Measurements from ENCODE around the gene AKT3. TPM values are rescaled to one million over a fixed set of nuclear protein-coding genes. Genes with fewer than 3 reads are reported as not detected.

AKT3 gene
- polyA plus RNA-seq, 6 donors from 2014 or later = 2.8 to 6.4 (median 3.5) TPM; not detected in 1

DNA sequence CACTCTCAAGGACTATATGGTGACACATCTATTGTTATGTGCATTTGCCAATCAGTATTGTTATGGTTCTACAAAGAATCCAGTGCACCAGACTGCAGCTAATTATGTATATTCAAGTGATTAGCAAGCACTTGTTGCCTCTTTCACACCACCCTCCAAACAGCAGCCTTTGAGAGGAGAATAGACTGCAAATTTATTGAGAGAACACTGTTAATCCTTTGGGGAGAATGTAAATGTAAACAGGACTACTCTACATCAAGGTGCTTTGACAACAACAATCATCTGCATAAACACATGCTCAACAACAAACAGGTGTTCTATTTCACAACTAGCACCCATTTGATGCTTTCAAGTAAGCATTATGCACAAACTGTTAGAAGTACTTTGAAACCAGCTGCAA lies 117.4 kb downstream of the AKT3 start:
- H3K4me3 Mint-ChIP-seq = no peak overlapping the region
- peaks cover 0 to 3% (median 0%) of the 10 kb centered on the region in 7 donors for H3K9me3 Mint-ChIP-seq
- H3K27me3 Mint-ChIP-seq = no peaks in the 10 kb centered on the region
- ATAC-seq (ENCODE audit: low read depth in 2 of 2) (no peak), DNase-seq (no peak)
- peaks cover 17 to 34% (median 34%) of the 10 kb centered on the region in 3 donors for H3K4me1 Mint-ChIP-seq
- no peaks in the 10 kb centered on the region for H3K36me3 Mint-ChIP-seq
- no peak overlapping the region for H3K27ac Mint-ChIP-seq

DNA sequence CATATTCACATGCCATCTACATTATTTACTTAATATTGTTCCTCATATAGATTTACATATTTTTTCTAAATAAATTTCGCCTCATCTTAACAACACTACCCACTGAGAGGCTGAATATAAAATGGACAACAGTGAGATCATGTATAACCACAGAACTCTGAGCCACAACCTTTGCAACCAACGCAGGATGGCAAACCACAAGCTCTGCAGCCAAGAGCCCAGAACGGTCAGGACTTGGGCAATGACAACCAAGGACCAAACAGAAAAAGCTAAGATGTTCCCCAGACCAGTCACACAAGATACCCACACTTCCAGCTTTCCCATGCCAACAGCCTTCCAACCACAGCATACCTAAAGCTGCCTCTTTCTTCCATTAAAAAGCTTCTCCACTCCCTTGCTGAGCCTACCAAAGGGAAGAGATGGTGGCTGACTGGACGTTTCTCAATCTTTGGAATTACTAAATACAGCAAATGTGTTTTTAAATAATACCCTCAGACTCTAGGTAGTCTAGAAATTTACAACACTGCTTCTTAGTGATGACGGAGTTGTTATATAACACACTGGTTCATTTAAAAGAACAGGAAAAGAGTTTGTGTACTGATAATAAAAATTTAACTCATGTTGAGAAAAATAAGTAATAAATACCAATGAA lies 117.9 kb downstream of the AKT3 start:
- Mint-ChIP-seq H3K9me3 (peaks cover 0 to 3% (median 0%) of the 10 kb centered on the region in 7 donors), H3K27me3 (no peaks in the 10 kb centered on the region), H3K4me1 (peaks cover 21 to 35% (median 33%) of the 10 kb centered on the region in 3 donors), H3K27ac (peak overlapping the region in 1 of 6 donors; percentile 74), H3K4me3 (no peak overlapping the region), H3K36me3 (no peaks in the 10 kb centered on the region)
- DNase-seq (no peak), ATAC-seq (ENCODE audit: low read depth in 2 of 2) (no peak)

DNA sequence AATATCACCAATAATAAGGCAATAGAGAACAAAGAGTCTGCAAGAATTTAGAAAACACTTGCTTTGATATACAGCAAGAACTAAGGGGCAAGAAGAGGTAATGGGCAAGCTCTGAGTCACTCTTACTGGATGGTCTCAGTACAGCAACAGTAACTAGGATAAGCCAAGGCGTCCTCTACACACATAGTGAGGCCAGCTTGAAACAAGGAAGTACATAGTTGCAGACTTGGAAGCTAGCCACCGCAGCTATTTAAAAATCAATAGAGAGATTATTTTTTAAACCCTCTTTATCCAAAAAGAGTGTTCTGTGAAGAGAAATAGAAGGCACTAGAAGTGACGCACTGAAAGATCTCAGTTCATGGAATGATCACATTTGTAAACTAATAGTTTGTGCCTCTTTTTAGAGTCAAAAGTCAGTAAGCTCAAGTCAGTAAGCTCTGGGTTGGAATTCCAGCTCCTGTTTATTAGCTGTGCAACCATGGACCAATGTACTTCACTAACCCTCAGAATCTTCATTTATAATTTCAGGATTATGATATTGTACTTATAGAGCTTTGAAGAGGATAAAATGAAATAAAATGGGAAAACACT lies 118.6 kb downstream of the AKT3 start:
- H3K27ac Mint-ChIP-seq = no peak overlapping the region
- no peaks in the 10 kb centered on the region for H3K27me3 Mint-ChIP-seq
- H3K4me3 Mint-ChIP-seq = no peak overlapping the region
- H3K9me3 Mint-ChIP-seq = peaks cover 0 to 3% (median 0%) of the 10 kb centered on the region in 7 donors
- H3K4me1 Mint-ChIP-seq = peaks cover 21 to 34% (median 34%) of the 10 kb centered on the region in 3 donors
- no peak for DNase-seq
- H3K36me3 Mint-ChIP-seq = no peaks in the 10 kb centered on the region
- ATAC-seq (ENCODE audit: low read depth in 2 of 2) = no peak

DNA sequence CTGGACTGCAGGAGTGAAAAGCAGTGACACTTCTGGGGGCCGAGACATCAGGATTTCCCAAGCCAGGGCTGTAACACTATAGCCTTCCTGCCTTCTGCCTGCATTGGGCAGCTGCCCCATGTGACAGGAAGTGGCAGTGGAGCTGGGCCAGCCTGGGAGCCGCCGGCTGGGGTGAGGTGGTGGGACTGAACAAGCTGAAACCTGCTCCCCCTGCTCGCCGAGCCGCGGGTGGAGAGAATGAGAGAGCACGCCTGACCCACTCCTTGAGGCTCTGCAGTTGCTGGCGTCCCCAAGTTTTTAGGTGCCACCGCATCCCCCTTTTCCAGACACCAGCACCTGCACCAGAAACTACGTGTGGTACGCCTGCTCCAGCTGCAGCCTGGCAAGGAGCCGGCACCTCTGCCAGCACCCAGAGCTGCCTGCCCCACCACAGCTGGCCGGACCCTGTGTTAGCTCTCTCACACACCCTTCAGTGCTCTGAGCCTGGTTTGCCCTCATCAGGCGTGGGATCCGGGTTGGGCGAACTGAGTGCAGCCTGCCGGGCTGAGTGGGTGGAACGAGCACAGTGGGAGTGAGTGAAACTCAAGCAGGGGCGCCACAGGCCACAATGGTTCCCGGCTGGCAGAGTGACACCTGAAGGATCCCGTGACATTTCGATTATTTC lies 119.4 kb downstream of the AKT3 start:
- Mint-ChIP-seq H3K27me3 (no peaks in the 10 kb centered on the region), H3K4me3 (no peak overlapping the region), H3K27ac (peak overlapping the region in 2 of 6 donors; percentile 62 to 81), H3K4me1 (peaks cover 21 to 36% (median 34%) of the 10 kb centered on the region in 3 donors), H3K36me3 (no peaks in the 10 kb centered on the region), H3K9me3 (peaks cover 0 to 3% (median 0%) of the 10 kb centered on the region in 7 donors)
- ATAC-seq (ENCODE audit: low read depth in 2 of 2) (no peak), DNase-seq (no peak)

DNA sequence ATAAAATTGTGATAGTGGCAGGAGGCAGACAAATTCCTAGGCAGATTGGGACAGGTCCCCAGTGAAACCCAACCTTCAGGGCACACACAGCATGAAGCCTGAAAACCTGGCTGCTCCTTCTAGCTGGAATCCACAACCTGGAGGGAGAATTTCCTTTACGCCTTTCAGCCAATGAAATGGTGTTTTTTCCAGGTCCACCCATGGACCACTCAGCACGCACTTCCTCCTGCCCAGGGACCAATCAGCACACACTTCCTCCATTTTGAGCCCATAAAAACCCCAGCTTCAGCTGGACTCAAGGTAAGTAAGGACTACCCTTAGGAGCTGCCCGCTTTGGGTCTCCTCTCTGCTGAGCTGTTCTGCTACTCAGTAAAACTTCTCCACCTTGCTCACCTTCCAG lies 120.1 kb downstream of the AKT3 start:
- Mint-ChIP-seq H3K4me3 (peak overlapping the region in 1 of 8 donors; percentile 61), H3K4me1 (peaks cover 26 to 40% (median 39%) of the 10 kb centered on the region in 3 donors), H3K36me3 (no peaks in the 10 kb centered on the region), H3K27ac (peak overlapping the region in 1 of 6 donors; percentile 81), H3K9me3 (peaks cover 0 to 3% (median 0%) of the 10 kb centered on the region in 7 donors), H3K27me3 (no peaks in the 10 kb centered on the region)
- DNase-seq (no peak), ATAC-seq (ENCODE audit: low read depth in 2 of 2) (no peak)

DNA sequence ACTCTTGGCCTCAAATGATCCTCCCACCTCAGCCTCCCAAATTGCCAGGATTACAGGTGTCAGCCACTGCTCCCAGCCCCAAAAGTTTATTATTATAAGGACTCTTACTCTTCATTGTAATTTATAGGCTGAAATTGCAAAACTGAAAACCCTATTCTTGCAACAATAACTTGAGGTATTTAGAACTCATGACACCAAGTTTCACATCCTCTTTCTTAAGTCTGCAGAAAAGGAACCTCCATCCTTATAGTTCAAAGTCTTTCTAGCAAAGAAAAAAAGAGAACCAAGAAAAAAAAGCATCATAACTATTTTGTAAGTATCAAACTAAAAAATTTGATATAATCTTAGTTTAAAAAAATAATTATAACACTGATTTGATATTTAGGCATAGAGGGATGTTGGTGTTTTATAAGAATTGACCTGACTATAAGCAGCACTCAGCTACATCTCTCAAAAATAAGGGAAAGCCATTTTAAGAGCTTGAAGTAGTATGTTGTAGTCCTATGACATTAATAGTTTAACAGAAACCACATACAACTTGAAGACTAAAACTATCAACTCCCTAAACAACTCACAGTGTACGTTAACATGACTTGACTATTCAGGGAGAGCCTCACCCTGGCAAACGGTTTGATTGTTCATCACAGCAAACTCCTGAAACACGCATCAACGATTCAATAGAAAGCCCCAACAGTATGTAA lies 122.4 kb downstream of the AKT3 start:
- Mint-ChIP-seq H3K27ac (peak overlapping the region; percentile 39 to 95 (median 71)), H3K4me1 (peaks cover 41 to 52% (median 50%) of the 10 kb centered on the region in 3 donors), H3K9me3 (peaks cover 0 to 3% (median 0%) of the 10 kb centered on the region in 7 donors), H3K27me3 (no peaks in the 10 kb centered on the region), H3K4me3 (peak overlapping the region; percentile 10 to 70 (median 38)), H3K36me3 (no peaks in the 10 kb centered on the region)
- DNase-seq = peak; percentile 60
- peak; percentile 93 to 94 for ATAC-seq (ENCODE audit: low read depth in 2 of 2)

DNA sequence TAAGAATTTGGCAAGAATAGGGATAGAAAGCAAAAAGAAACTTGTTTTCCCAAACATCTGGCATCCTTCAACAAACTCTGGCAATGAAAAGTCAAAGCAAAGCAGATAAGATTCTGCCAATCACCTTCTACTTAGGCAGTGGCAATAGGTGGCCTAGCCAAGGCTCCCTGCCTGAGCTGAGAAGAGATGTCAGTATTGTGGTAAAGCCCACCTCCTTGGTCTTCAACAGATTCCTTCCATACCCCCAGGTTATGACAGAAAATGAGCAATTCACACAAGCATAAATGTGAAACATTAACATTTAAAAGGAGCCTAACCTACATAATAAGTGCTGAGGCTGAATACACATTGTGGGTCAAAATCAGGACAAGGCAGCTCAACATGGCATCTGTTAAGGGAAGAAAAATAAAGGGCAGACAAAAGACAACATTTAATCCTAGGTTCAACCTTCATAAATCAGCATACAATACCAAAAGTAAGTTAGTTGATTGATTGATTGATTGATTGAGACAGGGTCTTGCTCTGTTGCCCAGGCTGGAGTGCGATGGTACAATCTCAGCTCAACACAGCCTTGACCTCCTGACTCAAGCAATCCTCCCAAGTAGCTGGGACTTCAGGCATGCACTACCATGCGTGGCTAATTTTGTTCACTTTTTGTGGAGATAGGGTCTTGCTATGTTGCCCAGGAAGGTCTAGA lies 123.1 kb downstream of the AKT3 start:
- Mint-ChIP-seq H3K27me3 (no peaks in the 10 kb centered on the region), H3K36me3 (no peaks in the 10 kb centered on the region), H3K27ac (peak overlapping the region; percentile 41 to 95 (median 71)), H3K4me1 (peaks cover 41 to 47% (median 44%) of the 10 kb centered on the region in 3 donors), H3K4me3 (peak overlapping the region in 5 of 8 donors; percentile 12 to 73 (median 36)), H3K9me3 (peaks cover 0 to 3% (median 0%) of the 10 kb centered on the region in 7 donors)
- DNase-seq (no peak), ATAC-seq (ENCODE audit: low read depth in 2 of 2) (peak; percentile 20 to 24)

DNA sequence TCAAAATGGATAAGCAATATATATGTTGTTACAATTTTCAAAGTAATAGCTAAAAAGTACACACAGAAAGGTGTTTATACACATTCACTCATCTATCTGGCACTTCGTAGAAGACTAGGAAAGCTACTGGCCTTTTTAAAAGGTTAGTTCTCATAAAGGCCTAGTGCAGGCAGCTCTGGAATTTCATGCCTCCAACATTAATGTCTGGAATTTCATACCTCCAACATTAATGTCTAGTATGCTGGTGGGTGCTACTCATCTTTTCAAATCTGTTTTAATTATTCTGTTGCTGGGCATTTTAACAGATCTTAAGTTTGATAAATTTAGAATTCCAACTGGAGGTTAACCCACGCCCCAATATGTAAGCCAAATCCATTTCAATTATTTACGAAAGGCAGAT lies 124.2 kb downstream of the AKT3 start:
- no peaks in the 10 kb centered on the region for H3K36me3 Mint-ChIP-seq
- no peaks in the 10 kb centered on the region for H3K27me3 Mint-ChIP-seq
- peaks cover 41 to 50% (median 44%) of the 10 kb centered on the region in 3 donors for H3K4me1 Mint-ChIP-seq
- H3K9me3 Mint-ChIP-seq = peaks cover 0 to 3% (median 0%) of the 10 kb centered on the region in 7 donors
- ATAC-seq (ENCODE audit: low read depth in 2 of 2) = no peak
- no peak overlapping the region for H3K4me3 Mint-ChIP-seq
- no peak for DNase-seq
- H3K27ac Mint-ChIP-seq = peak overlapping the region in 1 of 6 donors; percentile 28

DNA sequence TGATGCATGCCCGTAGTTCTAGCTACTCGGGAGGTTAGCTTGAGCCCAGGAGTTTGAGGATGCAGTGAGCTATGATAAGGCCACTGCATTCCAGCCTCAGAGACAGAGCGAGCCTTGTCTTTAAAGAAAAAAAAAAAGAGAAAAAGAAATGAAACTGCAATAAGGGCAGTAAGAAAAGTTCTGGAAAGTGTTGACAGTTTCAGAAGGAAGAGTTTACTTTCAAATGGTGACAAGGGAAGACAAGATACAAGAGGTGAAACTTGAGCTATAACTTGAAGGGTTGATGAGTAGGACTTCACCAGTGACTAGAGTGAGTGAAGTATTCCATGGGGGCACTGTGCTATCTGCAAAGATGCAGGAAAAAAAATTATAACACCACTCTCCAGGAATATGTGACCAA lies 125.0 kb downstream of the AKT3 start:
- no peak overlapping the region for H3K4me3 Mint-ChIP-seq
- H3K4me1 Mint-ChIP-seq = peaks cover 41 to 48% (median 44%) of the 10 kb centered on the region in 3 donors

DNA sequence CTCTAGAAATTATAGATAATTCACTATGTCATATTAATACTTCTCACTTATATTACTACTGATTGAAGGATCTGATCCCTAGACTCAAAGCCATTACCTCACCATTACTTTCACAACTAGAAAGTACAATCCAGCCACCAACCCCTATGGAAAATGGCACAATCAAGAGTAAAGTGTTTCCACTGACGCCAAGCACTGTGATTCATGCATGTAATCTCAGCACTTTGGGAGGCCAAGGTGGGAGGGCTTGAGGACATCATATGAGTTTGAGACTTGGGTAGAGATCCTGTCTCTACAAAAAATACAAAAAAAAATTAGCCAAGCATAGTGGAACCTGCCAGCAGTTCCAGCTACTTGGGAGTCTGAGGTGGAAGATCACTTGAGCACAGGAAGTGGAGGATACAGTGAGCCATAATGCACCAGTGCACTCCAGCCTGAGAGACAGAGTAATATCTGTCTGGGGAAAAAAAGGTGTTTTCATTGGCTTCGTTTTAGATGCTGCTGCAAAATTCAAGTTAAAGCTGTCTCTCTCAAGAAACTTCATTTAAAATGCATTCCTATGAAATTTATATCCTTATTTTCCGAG lies 126.5 kb downstream of the AKT3 start:
- H3K27ac Mint-ChIP-seq = peak overlapping the region in 3 of 6 donors; percentile 42 to 56 (median 47)
- no peak overlapping the region for H3K4me3 Mint-ChIP-seq
- no peak for DNase-seq
- H3K36me3 Mint-ChIP-seq = peaks cover 0 to 9% of the 10 kb centered on the region in 2 donors
- ATAC-seq (ENCODE audit: low read depth in 2 of 2) = no peak
- peaks cover 42 to 44% (median 43%) of the 10 kb centered on the region in 3 donors for H3K4me1 Mint-ChIP-seq
- H3K27me3 Mint-ChIP-seq = no peaks in the 10 kb centered on the region
- H3K9me3 Mint-ChIP-seq = no peaks in the 10 kb centered on the region

More for the DNA sequence above, 125.0 kb downstream of the AKT3 start:
- peak overlapping the region in 5 of 6 donors; percentile 18 to 72 (median 47) for H3K27ac Mint-ChIP-seq
- H3K36me3 Mint-ChIP-seq = no peaks in the 10 kb centered on the region
- H3K27me3 Mint-ChIP-seq = no peaks in the 10 kb centered on the region
- no peak for ATAC-seq (ENCODE audit: low read depth in 2 of 2)
- no peak for DNase-seq
- H3K9me3 Mint-ChIP-seq = peaks cover 0 to 2% (median 0%) of the 10 kb centered on the region in 7 donors

DNA sequence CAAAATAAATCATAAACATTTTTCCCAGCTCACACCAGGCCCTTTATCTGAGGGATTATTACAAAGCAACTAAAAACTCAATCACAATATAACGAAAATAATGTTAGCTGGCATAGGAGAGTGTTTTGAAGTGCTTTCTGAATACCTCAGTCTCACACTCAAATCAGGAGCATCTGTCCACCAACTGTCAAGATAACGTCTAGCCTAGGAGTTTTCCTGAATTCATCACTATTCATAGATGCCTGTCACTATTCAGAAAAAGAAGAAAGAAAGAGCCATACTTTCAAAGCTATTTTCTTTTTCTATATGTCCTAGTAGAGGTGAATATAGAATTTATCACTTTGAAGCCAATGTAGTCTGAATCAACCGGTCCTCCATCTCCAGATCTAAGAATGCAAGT lies 127.0 kb downstream of the AKT3 start:
- H3K27me3 Mint-ChIP-seq = no peaks in the 10 kb centered on the region
- H3K27ac Mint-ChIP-seq = peak overlapping the region in 1 of 6 donors; percentile 56
- DNase-seq (no peak), ATAC-seq (ENCODE audit: low read depth in 2 of 2) (no peak)
- H3K4me1 Mint-ChIP-seq = peaks cover 39 to 40% (median 39%) of the 10 kb centered on the region in 3 donors
- no peak overlapping the region for H3K4me3 Mint-ChIP-seq
- peaks cover 0 to 9% of the 10 kb centered on the region in 2 donors for H3K36me3 Mint-ChIP-seq
- H3K9me3 Mint-ChIP-seq = no peaks in the 10 kb centered on the region

DNA sequence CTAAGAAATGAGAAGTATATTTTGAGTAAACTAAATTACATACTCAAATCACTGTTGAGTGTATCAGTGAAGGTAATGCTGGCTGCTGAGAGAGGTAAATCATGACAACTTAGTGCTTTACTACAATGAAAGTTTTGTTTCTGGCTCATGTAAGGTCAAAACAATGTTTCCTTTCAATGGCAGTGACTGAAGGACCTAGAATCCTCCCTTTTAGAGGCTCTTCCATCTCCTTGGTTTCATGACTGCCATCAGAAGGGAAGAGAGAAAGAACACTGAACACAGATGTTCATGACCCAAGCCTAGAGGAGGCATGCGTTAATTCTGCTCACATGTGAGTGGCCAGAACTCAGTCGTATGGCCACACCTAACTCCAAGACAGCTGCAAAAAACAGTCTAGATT lies 130.6 kb downstream of the AKT3 start:
- Mint-ChIP-seq H3K27me3 (no peaks in the 10 kb centered on the region), H3K4me1 (peaks cover 17 to 19% (median 19%) of the 10 kb centered on the region in 3 donors), H3K36me3 (peaks cover 0 to 9% of the 10 kb centered on the region in 2 donors), H3K4me3 (no peak overlapping the region), H3K27ac (peak overlapping the region in 1 of 6 donors; percentile 26), H3K9me3 (no peaks in the 10 kb centered on the region)
- DNase-seq (no peak), ATAC-seq (ENCODE audit: low read depth in 2 of 2) (no peak)
